SK-N-SH treated with all-trans-retinoic acid at 6 μM for 48 hours (cell line): ENCODE data around the gene NEBL.
"Not testable (repeated sequence)": the region's sequence is repeated elsewhere in the genome, so short reads cannot be mapped to it uniquely, and the experiment has no call there.

Experiments used
- ATAC-seq: fragments of 200-7000 bp; cut with Tn5 transposase; 3 replicates; pipeline ENCODE4 v1.9.1; 2020; ENCODE audit warnings: mild to moderate bottlenecking, moderate library complexity
- ARNTL ChIP-seq: fragments of 450-650 bp; formaldehyde crosslinking; IDR thresholded peaks from 2 replicates; pipeline ENCODE4 v1.5.0; 2020; ENCODE audit warnings: low read depth, mild to moderate bottlenecking, moderate library complexity, borderline replicate concordance
- BACH2 ChIP-seq: fragments of 250-450 bp; sonication (Bioruptor Pico); IDR thresholded peaks from 2 replicates; pipeline ENCODE4 v1.9.0; 2021; ENCODE audit warnings: mild to moderate bottlenecking, borderline replicate concordance
- CREB5 ChIP-seq: fragments of 250-450 bp; sonication (Bioruptor Pico); IDR thresholded peaks from 2 replicates; pipeline ENCODE4 v1.5.1; 2020; ENCODE audit warnings: low read depth, mild to moderate bottlenecking, moderate library complexity
- CSDC2 ChIP-seq: fragments of 250-450 bp; sonication (Bioruptor Pico); IDR thresholded peaks from 2 replicates; pipeline ENCODE4 v1.5.0; 2020; ENCODE audit warnings: mild to moderate bottlenecking, moderate library complexity
- ESRRG ChIP-seq: fragments of 250-450 bp; sonication (Bioruptor Pico); IDR thresholded peaks from 2 replicates; pipeline ENCODE4 v1.6.1; 2021; ENCODE audit warnings: mild to moderate bottlenecking
- GLIS3 ChIP-seq: fragments of 250-450 bp; sonication (Bioruptor Pico); IDR thresholded peaks from 2 replicates; pipeline ENCODE4 v1.5.0; 2020; ENCODE audit warnings: mild to moderate bottlenecking, moderate library complexity
- ISL1 ChIP-seq: fragments of 250-450 bp; sonication (Bioruptor Pico); IDR thresholded peaks from 2 replicates; pipeline ENCODE4 v2.1.2; 2022; ENCODE audit warnings: mild to moderate bottlenecking, moderate library complexity
- OSR1 ChIP-seq: fragments of 250-450 bp; sonication (Bioruptor Pico); IDR thresholded peaks from 2 replicates; pipeline ENCODE4 v1.8.0; 2022; ENCODE audit warnings: moderate library complexity, mild to moderate bottlenecking, inconsistent platforms
- PATZ1 ChIP-seq: fragments of 250-450 bp; sonication (Bioruptor Pico); IDR thresholded peaks from 2 replicates; pipeline ENCODE4 v1.8.0; 2020; ENCODE audit warnings: mild to moderate bottlenecking, moderate library complexity, borderline replicate concordance
- PPARA ChIP-seq: fragments of 250-450 bp; sonication (Bioruptor Pico); IDR thresholded peaks from 2 replicates; pipeline ENCODE4 v1.5.0; 2020; ENCODE audit warnings: mild to moderate bottlenecking, borderline replicate concordance
- RARB ChIP-seq: fragments of 250-450 bp; sonication (Bioruptor Pico); IDR thresholded peaks from 2 replicates; pipeline ENCODE4 v1.8.0; 2021; ENCODE audit warnings: mild to moderate bottlenecking, moderate library complexity
- SNAI2 ChIP-seq: fragments of 250-450 bp; sonication (Bioruptor Pico); IDR thresholded peaks from 2 replicates; pipeline ENCODE4 v1.5.0; 2020; ENCODE audit warnings: mild to moderate bottlenecking, moderate library complexity
- TSHZ2 ChIP-seq: fragments of 250-450 bp; sonication (Bioruptor Pico); IDR thresholded peaks from 2 replicates; pipeline ENCODE4 v1.5.0; 2020; ENCODE audit warnings: mild to moderate bottlenecking, moderate library complexity
- ZC3H10 ChIP-seq: fragments of 250-450 bp; sonication (Bioruptor Pico); IDR thresholded peaks from 2 replicates; pipeline ENCODE4 v1.5.1; 2021; ENCODE audit warnings: mild to moderate bottlenecking, moderate library complexity
- ZFP3 ChIP-seq: fragments of 250-450 bp; sonication (Bioruptor Pico); IDR thresholded peaks from 2 replicates; pipeline ENCODE4 v1.5.0; 2020; ENCODE audit warnings: mild to moderate bottlenecking, moderate library complexity
- ZFP30 ChIP-seq: fragments of 450-650 bp; formaldehyde crosslinking; IDR thresholded peaks from 2 replicates; pipeline ENCODE4 v1.5.0; 2022; ENCODE audit warnings: mild to moderate bottlenecking, moderate library complexity
- ZNF565 ChIP-seq: fragments of 450-650 bp; formaldehyde crosslinking; conservative IDR thresholded peaks from 2 replicates; pipeline ENCODE4 v1.5.0; 2020; ENCODE audit warnings: low read depth, mild to moderate bottlenecking, moderate library complexity
- ZNF70 ChIP-seq: fragments of 450-650 bp; formaldehyde crosslinking; IDR thresholded peaks from 2 replicates; pipeline ENCODE4 v1.5.0; 2020; ENCODE audit warnings: mild to moderate bottlenecking, moderate library complexity
- ZNF8 ChIP-seq: fragments of 450-650 bp; formaldehyde crosslinking; IDR thresholded peaks from 2 replicates; pipeline ENCODE4 v1.5.0; 2020; ENCODE audit warnings: mild to moderate bottlenecking, moderate library complexity
- TF ChIP-seq, protein P1 (sequence below): fragments of 250-450 bp; sonication (Bioruptor Pico); IDR thresholded peaks from 2 replicates; pipeline ENCODE4 v1.5.1; 2021; ENCODE audit warnings: mild to moderate bottlenecking, moderate library complexity

NEBL gene

GRCh38 chr10:20944789-20945502 is 47.8 kb upstream of the NEBL start (continued):
- no peak for TF ChIP-seq TSHZ2 (CRISPR knock-in tag)

DNA sequence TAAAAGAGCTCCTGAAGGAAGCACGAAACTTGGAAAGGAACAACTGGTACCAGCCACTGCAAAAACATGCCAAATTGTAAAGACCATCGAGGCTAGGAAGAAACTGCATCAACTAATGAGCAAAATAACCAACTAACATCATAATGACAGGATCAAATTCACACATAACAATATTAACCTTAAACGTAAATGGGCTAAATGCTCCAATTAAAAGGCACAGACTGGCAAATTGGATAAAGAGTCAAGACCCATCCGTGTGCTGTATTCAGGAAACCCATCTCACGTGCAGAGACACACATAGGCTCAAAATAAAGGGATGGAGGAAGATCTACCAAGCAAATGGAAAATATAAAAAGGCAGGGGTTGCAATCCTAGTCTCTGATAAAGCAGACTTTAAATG is 42.3 kb upstream of the NEBL start:
- ATAC-seq, result not testable (repeated sequence)

GRCh38 chr10:20936396-20936795 is 39.3 kb upstream of the NEBL start:
- ATAC-seq, result no peak
- TF ChIP-seq, protein P1, sequence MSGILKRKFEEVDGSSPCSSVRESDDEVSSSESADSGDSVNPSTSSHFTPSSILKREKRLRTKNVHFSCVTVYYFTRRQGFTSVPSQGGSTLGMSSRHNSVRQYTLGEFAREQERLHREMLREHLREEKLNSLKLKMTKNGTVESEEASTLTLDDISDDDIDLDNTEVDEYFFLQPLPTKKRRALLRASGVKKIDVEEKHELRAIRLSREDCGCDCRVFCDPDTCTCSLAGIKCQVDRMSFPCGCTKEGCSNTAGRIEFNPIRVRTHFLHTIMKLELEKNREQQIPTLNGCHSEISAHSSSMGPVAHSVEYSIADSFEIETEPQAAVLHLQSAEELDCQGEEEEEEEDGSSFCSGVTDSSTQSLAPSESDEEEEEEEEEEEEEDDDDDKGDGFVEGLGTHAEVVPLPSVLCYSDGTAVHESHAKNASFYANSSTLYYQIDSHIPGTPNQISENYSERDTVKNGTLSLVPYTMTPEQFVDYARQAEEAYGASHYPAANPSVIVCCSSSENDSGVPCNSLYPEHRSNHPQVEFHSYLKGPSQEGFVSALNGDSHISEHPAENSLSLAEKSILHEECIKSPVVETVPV (CRISPR knock-in tag), result no peak
- TF ChIP-seq ZNF70 (CRISPR knock-in tag), result no peak
- no peak for TF ChIP-seq ARNTL (CRISPR knock-in tag)
- TF ChIP-seq BACH2 (CRISPR knock-in tag), result no peak
- TF ChIP-seq SNAI2 (CRISPR knock-in tag), result no peak
- TF ChIP-seq PPARA (CRISPR knock-in tag), result no peak
- no peak for TF ChIP-seq CREB5
- TF ChIP-seq GLIS3, result no peak
- TF ChIP-seq ESRRG, result no peak
- TF ChIP-seq ZC3H10 (CRISPR knock-in tag), result no peak
- TF ChIP-seq ZFP3 (CRISPR knock-in tag), result no peak
- TF ChIP-seq ISL1, result no peak
- TF ChIP-seq TSHZ2 (CRISPR knock-in tag), result no peak
- no peak for TF ChIP-seq CSDC2
- no peak for TF ChIP-seq RARB
- TF ChIP-seq ZNF8 (CRISPR knock-in tag), result no peak

DNA sequence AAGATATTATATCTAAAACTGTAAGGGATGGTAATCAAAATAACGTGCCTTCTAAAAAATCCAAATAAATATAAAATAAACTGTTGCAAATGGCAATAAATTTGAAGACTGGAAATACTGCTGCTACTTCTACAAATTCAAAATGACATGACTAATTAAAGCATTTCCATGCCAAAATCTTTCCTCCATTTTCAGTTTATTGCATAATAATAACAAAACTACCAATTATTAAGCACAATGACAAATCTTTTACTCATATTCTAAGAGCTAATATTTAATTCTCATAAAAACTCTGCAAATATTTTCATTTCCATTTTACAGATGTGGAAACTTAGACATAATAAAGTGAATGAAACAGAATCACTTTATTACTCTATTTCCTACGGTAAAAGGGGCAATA is 38.8 kb upstream of the NEBL start:
- TF ChIP-seq ZNF565, result no peak
- ATAC-seq, result no peak

DNA sequence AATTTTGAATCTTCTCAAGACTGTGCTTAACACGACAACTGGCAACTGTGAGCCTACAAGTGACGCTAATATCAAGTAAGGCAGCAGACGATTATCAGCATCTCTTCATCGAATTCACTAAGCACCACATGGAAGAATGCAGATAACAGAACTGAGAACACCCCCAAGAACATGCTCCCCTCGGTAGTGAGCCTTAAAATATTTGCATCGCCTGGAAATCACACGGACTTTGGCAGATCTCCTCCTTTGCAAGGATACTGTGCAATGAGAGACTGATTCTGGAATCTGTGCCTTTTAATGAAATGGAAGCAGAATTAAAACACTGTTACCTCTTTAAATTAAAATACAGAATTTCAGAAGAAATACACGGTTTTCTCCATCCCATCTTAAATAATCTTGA is 38.2 kb upstream of the NEBL start:
- TF ChIP-seq CSDC2 (no peak), PATZ1 (no peak), ZFP3 (CRISPR knock-in tag) (no peak), ZFP30 (CRISPR knock-in tag) (no peak), PPARA (CRISPR knock-in tag) (no peak), TSHZ2 (CRISPR knock-in tag) (no peak), GLIS3 (no peak), OSR1 (CRISPR knock-in tag) (no peak)
- TF ChIP-seq, all 23 proteins: peak for 0
- no peak for ATAC-seq
